GM06990 (cell line): ENCODE results near the gene ENDOU.

Experiments used
- DNase-seq: peaks from one replicate; pipeline ENCODE4 v3.0.0-alpha.2; 2011; ENCODE audit not compliant: insufficient read length; ENCODE audit errors: extremely low read depth
- H3K27me3 ChIP-seq: replicated peaks from 2 replicates; pipeline ENCODE4 v1.6.0; 2011; ENCODE audit warnings: low read length; ENCODE audit not compliant: control insufficient read depth, insufficient read depth
- H3K36me3 ChIP-seq: 2 replicates; pipeline ENCODE4 v1.5.1; 2011; ENCODE audit warnings: low read length; ENCODE audit not compliant: control insufficient read depth, insufficient read depth
- H3K4me3 ChIP-seq: replicated peaks from 2 replicates; pipeline ENCODE4 v1.5.1; 2011; ENCODE audit warnings: low read depth, mild to moderate bottlenecking, control low read depth, low read length
- CTCF ChIP-seq: IDR thresholded peaks from 2 replicates; pipeline ENCODE4 v1.5.1; 2011; ENCODE audit warnings: low read length, control low read depth, mild to moderate bottlenecking, inconsistent platforms; ENCODE audit not compliant: insufficient read depth, poor library complexity, severe bottlenecking

The ENDOU gene

DNA sequence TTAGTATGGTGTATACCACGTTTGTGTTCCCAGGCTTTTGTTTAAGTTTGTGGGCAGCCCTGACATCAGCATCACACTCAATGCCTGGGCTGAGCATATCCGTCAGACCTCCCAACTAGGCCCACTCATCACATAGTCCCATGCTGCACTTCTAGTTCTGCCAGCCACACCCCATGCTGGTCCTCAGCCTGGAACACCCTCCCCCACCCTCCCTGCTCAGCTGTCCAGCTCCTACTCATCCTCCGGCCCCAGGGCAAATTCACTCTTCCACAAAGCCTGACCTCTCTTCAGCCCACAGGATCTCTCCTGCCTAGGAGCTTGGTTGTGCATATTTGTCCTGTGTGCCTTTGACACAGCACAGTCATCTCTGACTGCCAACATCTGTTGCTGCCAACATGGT lies 3.9 kb upstream of the ENDOU start:
- no peak overlapping the region for H3K4me3 ChIP-seq
- TF ChIP-seq CTCF, result no peak
- no peaks in the 10 kb centered on the region for H3K36me3 ChIP-seq
- no peak for DNase-seq
- no peaks in the 10 kb centered on the region for H3K27me3 ChIP-seq

DNA sequence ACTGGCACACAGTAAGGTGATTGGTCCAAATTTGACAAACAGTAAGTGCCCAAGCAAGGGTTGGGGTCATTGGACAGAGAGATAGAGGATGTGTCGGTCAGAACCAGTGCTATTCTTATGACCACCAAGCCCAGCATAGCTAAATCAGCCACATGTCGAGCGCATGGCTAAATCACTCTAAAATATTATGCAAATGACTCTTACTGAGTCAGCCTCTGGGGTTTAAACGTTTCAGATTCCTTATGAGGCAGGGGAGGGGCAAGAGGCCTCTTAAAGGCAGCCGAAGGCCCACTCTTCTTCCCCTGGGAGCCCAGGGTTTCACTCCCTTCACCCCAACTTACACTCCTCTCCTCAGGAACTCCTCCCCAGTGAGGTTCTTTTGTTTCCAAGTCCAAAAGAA lies 603 bp upstream of the ENDOU start:
- no peak overlapping the region; the same call in 1 of the 2 replicates for H3K4me3 ChIP-seq
- no peak for DNase-seq
- TF ChIP-seq CTCF, result no peak
- H3K27me3 ChIP-seq, result no peaks in the 10 kb centered on the region
- peaks cover 2% of the 10 kb centered on the region for H3K36me3 ChIP-seq

- H3K36me3 ChIP-seq, result peaks cover 2% of the 10 kb centered on the region
- TF ChIP-seq CTCF, result no peak
Observed at GRCh38 chr12:47722941-47723631, 2.2 kb downstream of the ENDOU start.

DNA sequence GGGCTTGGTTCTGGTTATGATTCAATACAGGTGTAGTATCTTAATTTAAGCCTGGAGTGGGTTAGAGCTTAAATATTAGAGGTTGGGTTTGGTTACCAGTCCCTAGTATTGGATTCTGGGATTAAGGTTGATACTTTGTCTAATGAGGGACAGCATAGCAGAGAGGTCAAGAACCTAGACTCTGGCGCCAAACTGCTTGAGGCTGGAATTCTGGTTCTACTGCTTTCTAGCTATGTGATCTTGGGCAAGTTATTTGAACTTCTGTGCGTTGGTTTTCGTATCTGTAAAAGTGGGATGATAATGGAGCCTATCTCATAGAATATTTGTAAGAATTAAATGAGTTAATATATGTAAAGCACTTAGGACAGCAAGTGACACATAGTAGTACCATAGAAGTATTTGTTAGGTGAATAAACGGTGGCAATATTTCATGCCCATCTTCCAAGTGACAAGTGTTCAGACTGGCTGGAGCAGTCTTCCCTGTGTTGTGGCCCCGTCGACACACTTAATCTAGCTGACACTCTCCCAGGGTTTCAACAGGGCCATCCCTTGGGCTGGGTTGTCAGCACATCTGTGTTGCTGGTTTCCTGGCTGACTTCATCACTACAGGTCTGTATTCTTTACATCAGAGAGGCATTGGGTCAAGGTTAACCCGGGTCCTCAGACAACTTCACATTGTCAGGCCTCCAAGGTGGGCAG lies 3.0 kb downstream of the ENDOU start:
- no peak overlapping the region for H3K4me3 ChIP-seq
- H3K27me3 ChIP-seq, result no peaks in the 10 kb centered on the region
- no peak for DNase-seq
- H3K36me3 ChIP-seq, result peaks cover 2% of the 10 kb centered on the region
- TF ChIP-seq CTCF, result no peak

More at GRCh38 chr12:47722941-47723631, 2.2 kb downstream of the ENDOU start:
- no peak overlapping the region for H3K4me3 ChIP-seq
- DNase-seq, result no peak
- no peaks in the 10 kb centered on the region for H3K27me3 ChIP-seq

- H3K27me3 ChIP-seq, result no peaks in the 10 kb centered on the region
- TF ChIP-seq CTCF, result no peak
- no peak for DNase-seq
- H3K4me3 ChIP-seq, result no peak overlapping the region
- peaks cover 2% of the 10 kb centered on the region for H3K36me3 ChIP-seq
Observed at GRCh38 chr12:47721431-47721973, 3.8 kb downstream of the ENDOU start.
